HG02885 (cell line): Measurements from ENCODE around the gene MIPEP.

Source experiments
- ATAC-seq: cut with Tn5 transposase; IDR thresholded peaks from one replicate; pipeline ENCODE4 v1.9.1; 2021; ENCODE audit warnings: mild to moderate bottlenecking; ENCODE audit not compliant: unreplicated experiment, poor library complexity

Gene MIPEP

DNA sequence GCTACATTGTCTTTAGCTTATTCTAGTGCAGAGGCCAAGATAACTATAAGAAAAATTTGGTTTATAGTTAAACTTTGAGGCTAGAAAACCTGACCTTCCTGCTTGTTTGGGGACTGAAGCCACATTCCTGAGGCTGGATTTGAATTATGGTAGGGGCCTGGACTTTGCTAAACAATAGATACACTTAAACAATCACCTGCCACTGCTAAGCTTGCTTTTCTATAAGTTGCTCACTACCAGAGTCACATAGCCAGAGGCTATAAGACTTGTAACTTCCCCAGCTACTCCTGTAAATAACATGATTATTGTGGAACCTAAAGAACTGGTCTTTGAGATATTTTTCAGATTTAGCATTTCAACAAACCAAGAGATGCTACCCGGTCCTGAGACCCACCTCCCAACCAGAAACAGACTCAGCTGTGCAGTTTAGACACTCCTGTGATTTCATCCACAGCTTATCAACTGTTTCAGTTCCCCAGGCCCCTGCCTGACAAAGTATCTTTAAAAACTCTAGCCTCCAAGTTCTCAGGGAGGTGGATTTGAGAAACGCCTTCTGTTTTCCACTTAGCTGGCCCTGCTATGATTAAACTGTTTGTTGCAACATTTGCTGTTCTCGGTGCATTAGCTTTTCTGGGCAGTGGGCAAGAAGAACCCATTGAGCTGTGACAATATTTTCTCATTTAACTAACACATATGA, 77.7 kb downstream of the MIPEP start:
- ATAC-seq: no peak

DNA sequence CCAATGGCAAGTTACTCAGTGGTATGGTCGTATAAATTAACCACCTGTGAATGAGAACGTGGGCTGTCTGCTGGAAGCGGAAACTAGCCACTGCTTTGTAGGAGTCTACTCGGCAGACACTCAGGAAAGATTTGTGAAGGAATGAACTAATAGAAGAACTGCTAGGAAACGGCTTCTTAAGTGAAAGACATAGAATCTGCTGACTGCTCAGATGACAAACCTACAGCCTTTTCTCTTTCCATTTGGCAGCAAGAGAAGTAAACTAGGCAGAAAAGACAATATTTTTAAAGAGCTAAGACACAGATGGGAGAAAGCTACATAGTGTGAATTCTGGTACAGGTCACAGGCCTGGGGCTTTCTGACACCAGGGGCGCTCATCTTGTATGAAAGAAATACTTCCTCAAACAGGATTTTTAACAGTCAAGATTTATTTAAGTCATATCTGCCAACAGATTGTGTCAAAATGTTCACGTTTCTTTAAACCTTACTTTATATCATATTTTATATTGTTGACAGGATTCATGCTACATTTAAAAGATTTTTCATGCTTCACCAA, 78.4 kb downstream of the MIPEP start:
- ATAC-seq: peak; percentile 37

DNA sequence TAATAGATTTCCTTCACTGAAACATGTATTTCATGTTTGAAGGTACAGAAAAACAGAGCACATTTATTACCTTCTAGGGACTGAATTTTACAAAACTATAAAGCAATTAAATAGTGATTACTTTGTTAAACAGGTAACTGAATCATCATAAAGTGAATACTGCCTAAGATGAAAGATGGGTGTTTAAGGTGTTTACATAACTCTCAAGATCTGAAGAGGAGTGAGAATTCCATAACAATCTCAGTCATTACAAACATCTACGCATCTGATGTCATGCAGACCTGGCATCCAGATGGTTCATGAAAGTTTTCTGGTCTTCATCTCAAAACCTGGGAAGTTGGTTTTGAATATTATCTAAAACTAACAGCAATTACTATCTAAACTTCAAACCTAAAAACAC, 80.4 kb downstream of the MIPEP start:
- no peak for ATAC-seq

DNA sequence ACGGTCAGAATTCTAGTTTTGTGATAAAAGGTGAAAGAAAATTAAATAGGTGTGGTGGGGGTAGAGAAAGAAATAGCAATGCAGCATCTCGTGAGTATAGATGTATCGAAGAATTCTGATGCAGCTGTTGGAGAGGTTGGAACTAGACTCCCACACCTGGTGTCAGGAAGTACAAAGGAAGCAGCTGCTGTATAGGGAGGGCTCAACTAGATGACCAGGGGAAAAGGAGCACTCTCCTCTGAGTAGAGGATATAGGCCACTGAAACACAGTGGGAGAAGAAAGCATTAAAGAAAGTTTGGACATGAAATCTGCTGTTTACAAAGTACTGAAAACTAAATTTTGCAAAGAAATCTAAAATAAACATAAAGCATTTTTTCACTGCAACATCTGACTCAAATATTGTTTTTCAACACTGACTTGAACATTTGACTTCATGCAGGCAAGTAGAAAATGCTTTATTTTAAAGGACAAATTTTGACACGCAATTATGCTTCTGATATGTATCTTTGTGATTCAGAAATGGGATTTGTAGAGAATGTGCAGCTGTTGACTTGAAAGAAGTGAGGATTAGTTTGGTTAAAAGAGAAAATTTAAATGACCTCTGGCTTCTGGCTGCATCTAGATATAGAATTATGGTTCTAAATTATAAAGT, 82.2 kb downstream of the MIPEP start:
- ATAC-seq: peak; percentile 20

DNA sequence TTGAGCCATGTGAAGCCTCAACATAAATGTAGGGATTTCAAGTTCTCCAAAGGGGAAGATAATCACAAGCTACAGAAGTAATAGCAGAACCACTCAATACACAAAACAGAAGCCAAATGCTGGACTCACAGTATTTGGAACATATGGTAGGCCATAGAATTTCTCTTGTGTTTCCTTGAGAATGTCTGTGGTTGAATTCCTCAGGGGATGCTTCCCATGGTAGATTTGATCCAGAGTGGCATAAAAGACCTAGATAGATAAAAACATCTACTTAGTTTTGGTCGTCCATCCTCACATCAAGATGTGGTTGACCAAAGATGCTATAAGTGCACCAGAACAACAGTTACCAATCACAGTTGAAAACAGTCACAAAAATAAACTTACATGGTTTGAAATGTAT, 83.4 kb downstream of the MIPEP start:
- no peak for ATAC-seq

DNA sequence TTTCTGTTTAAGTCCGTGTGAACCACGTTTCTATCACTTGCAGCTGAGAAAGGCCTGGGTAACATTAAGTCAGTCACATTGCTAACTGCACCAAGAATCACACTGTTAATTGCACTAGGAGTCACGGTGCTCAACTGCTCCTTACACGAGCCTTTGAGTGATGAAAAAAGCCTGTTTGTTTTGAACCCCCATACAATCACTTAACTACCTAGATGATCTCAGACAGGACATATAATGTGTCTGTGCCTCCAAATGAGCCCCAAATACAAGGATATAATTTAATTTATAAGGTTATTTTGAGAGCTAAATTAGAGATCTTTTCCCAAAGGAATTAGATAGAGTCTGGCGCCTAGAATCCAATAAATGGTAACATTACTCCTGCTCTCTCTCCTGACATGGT, 84.1 kb downstream of the MIPEP start:
- no peak for ATAC-seq

DNA sequence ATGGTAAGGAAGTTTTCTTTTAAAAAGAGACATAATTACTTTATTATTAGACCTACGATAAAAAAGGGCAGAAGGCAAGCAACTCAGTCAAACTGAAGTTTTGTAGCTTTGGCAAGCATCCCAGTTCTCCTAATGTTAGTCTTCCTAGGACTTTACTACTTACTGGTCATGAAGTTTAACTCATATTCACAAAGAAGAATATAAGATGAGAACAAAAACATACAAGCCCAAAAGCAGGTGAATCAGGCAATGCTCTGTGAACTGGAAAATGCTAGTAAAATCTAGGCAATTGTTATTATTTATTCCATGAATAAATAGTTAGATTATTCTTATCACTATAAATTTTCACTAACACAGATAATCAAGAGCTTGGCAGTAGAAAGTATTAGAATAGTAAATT, 85.0 kb downstream of the MIPEP start:
- no peak for ATAC-seq

DNA sequence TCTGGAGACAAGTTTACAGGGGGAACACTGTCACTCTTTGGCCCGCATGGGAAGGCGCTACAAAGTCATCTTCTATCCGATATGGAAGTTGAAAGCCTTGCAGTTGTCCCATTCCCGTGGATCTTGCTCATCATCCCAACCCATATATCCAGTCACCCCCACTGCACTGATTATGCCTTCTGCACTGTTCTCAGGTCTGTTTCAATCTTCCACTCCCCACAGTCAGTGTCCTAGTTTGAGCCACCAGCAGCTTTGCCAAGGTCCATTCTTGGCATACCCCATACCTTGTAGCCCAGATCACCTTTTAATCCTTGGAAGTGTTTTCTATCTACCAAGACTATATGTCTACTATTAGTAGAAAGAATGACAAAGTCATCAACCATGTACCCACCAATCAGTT, 88.1 kb downstream of the MIPEP start:
- ATAC-seq: no peak

DNA sequence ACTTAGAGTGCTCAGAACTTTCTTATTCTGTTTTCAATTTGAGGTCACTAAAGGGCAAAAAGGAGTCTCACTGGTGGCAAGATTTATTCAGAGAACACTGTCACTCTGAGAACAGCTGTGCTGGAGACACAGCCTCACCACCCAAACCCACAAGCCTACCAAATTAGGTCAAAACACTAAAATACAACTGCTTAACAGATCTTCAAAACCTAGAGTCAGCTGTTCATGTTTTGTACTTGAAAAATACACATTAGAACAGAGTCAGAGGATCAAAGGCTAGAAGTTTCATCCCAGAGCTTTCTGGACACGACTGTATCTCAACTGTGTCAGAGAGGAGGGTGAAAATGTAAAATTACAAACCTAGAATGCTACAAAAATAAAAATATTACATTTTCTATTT, 89.3 kb downstream of the MIPEP start:
- ATAC-seq: peak; percentile 97

DNA sequence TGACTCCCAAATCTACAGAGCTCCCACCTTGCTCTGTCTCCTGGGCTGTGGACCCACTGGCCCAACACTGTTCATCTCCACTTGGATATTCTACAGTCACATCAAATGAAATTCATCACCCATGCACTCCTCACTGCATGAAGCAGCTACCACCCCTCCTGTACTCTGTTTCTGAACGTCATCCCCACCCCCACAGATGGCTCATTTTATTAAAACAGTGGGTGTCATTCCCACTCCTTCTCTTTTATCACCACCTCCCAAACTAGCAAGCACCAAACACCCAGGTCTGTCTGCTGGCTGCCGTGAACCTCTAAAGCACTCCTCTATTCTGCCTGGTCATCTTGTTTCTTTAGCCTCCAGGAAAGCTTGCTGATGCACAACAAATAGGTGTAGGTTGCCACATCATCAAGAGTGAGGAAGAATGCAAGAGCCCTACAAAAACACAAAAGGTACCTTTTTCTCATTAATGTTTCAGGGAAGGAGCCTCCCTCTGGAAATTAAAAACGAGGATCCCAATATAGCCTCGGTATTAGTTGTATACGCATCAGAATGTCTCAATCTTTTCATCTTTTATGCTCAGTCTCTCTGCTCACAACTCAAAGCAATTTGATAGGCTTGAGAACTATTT, 91.8 kb downstream of the MIPEP start:
- no peak for ATAC-seq

DNA sequence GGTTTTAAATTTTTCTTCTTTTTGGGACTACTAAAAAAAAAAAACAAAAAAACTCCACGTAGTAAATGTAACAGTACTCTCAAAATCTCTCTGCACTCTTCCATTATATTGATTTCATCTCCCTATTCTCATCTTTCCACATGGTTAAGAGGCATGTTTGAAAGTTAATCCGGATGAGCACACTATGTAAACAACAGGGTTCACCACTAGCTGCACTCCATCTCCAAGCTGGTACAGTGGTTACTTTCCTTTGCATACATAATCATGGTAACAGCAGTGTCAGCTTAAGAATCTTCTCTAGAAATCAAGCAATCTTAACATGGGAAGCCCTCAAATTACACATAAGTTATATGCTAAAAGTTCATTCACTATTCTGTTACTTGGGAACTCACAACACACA, 92.6 kb downstream of the MIPEP start:
- ATAC-seq: no peak

DNA sequence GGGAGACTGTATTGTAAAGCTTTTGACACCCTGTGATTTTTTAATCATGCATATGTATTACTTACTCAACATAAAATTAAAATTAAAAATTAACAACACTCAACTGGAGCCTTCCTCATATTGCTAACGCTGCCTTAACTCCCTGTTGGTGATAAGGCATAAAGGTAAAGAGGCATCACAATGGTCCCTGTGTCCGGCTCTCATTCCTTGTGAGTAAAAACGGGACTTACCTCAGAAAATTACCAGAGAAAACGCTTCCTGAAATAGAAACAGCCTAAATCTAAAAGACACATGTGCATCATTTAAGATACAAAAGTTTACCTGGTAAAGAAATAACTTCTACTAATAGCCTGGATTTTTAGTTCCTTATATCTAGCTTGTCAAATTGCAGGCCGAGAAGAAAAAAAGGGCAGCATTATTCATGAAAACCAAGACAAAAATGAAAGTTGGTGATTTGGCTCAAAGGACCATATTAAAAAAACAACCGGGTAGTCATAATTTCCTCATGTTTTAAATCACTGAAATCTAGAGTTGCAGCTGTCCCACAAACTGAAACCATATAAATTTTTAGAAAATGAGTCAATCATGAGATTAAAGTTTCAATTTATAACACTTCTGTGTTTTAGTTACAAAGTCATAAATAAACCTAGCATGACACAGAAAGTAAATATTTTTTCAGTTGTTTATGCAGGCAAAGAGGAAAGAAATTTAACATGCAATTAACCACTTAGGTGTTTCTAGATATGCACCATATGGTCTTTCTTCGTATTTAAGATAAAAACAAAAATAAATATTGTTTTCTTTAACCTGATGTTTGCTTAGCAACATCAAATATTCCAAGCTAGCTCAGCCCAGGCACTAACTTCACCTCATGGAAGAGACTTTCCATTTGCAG, 94.7 kb downstream of the MIPEP start:
- peak; percentile 70 for ATAC-seq

DNA sequence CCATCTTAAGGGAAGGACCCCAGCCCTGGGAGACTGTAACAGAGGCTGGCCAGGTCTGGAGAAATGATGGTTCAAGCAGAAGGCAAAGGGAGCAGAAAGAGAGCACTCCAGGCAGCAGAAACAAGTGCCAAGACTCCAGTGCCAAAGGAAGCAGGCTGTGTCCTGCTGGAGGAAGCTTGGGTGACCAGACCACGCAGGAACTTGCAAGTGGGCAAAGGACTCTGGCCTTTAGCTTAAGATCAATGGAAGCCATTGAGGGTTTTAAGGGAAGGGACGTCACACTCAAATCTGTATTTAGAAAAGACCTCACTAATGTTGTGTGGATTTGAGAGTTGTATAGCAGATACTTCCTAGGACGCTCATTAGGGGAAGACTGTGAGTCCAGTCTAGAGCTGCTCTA, 95.5 kb downstream of the MIPEP start:
- no peak for ATAC-seq

DNA sequence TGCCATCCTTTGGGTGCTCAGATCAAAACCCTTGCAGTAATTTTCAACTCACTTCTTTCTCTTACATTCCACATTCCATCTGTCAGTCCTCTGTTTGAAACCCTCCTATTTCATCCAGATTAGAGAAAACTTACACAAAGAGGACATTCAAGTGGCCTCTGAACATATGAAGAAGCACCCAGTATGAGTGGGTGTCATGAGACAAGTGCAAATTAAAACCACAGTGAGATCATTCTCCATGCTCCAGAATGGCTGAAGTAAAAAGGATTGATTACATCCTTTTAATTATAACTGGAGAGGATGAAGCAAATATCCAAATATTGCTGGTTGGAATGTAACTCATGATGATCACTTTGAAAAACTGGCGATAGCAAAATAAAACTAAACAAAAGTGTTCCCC, 96.5 kb downstream of the MIPEP start:
- no peak for ATAC-seq

DNA sequence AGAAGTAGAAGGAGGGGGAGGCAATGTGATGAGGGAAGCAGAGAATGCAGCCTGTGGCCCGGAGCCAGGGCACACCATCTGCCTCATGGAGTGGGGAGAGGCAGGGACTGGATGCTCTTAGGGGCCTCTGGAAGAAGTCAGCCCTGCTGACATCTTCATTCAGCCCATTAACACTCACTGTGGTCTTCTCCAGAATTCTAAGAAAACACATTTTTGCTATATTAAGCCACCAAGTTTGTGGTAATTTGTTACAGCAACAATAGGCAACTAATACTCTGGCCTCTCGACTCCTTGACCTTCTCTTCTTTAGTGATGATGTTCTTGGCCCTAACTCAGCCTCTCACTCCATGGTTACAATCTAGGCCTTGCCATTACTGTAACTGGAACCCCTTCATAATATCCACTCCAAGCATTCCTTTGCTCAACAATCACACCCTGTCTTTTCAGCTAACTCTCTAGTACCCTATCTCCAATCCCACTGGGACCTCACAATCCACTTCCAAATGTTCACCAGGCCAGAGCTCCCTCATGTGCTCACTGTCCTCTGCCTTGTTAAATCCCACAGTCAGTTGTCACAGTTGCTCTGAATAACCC, 98.5 kb downstream of the MIPEP start:
- ATAC-seq: no peak

DNA sequence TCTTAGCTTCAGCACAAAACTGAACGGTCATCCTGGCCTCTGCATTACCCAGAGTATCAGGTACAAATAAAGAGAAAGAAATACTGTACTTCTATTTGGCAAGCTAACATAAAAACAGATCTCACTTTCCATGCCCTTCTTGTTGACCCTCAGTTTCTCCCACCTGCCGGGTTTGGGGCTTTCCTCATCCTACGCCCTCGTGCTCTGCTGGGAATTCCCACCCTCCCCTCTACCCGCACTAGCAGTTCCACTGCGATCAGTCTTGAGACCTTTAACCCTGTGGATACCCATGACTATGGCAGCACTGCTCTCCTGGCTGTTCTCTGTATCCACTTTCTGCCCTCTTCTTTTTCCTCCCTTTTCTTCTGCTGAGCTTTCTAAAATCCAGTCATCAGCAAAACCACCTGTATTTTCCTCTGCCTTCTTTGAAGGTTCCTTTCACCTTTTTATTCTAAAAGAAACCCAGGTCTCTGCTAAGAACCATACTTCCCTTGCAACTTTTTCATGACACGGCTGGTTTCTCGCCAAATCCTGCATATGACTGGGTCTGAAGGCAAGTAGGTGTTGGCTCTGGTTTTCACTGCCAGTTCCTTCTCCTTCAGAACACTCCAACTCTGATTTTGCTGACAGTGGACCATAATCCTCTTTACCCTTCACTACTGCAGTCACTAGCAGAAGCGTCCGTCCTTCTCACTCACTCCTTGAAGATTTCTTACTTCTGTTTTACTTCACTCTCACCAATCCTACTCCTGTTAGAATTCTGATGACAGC, 99.4 kb downstream of the MIPEP start:
- no peak for ATAC-seq

DNA sequence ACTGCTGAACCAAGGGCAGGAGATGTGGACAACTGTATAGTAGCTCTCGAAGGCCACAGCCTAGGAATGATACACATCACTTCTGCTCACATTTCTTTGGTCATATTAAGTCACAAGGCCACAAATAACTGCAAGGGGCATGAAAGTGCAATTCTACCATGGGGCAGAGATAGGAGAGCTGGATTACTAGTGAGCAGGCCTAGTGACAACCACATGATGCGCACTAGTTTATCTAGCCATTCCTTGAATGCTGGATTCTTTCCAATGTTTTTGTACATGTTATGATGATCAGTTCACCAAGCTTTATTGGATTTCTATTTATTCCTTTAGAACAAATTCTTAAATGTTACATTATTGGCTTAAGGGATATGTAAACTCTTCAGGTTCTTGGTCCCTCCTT, 100.7 kb downstream of the MIPEP start:
- ATAC-seq: no peak

DNA sequence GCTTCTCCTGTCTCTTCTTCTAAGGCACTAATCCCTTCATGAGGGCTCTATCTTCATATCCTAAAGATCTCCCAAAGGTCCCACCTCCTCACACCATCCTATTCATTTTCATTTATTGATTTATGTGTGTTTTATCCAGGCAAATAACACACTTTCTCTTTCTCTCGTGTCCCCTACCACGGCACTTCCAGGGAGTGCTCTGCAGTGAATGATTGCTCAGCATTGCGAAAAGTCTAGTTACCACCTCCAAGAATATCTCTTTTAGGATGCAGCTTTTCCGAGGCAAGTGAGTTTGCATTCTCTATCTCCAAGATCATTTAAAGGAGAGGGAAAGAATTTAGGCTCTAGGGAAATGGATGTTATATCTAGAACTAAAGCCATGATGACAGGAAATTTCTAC, 101.7 kb downstream of the MIPEP start:
- no peak for ATAC-seq

DNA sequence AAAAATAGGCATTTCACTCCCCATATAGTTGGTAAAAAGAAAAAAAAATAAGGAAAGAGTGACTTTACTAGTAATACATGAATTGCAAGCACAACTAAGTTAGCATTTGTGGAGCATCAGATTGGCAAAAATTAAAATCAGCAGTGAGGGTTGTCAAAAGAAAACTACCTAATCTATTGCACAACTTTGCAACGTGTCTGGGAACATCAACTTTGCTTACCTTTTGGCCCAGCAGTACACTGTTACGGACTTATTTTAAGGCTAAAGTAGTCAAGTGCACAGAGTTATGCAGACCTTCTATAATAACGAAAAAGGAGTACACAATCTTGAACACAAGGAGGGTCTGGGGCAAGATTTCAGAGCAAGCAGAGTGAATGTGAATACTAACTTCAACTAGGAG, 102.6 kb downstream of the MIPEP start:
- no peak for ATAC-seq
